ENCODE measurements around the gene AGMO. TPM values are rescaled to one million over a fixed set of nuclear protein-coding genes. Genes with fewer than 3 reads are reported as not detected.

The AGMO gene
- polyA plus RNA-seq, 1 donor (not counting 4 experiments of a cell fraction or from before 2014, with no cell fraction given), result not detected

DNA sequence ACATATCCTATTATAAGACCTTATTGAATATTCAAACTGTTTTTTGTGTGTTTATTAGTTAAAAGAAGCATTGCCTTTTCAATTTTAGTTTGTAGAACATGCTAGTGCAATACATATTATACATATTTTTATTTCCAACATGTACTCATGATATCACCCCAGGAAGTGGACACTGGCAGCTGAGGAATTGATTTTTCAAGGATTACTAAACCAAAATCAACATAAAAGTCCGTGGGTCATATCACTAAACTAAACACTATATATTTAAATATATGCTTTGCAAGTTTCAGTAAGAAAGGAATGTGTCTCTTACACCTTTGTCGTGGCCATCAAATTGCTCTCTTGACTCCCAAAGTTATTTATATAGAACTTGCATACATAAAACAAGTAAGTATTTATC lies 185.2 kb downstream of the AGMO start:
- no peak for TF ChIP-seq EZH2 (IDR thresholded peaks at IDR 0.05; ENCODE audit: low read length)
- TF ChIP-seq, protein P1, sequence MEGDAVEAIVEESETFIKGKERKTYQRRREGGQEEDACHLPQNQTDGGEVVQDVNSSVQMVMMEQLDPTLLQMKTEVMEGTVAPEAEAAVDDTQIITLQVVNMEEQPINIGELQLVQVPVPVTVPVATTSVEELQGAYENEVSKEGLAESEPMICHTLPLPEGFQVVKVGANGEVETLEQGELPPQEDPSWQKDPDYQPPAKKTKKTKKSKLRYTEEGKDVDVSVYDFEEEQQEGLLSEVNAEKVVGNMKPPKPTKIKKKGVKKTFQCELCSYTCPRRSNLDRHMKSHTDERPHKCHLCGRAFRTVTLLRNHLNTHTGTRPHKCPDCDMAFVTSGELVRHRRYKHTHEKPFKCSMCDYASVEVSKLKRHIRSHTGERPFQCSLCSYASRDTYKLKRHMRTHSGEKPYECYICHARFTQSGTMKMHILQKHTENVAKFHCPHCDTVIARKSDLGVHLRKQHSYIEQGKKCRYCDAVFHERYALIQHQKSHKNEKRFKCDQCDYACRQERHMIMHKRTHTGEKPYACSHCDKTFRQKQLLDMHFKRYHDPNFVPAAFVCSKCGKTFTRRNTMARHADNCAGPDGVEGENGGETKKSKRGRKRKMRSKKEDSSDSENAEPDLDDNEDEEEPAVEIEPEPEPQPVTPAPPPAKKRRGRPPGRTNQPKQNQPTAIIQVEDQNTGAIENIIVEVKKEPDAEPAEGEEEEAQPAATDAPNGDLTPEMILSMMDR (optimal IDR thresholded peaks at IDR 0.05 in 1 of 3, IDR thresholded peaks at IDR 0.05 in 1 of 3, conservative IDR thresholded peaks at IDR 0.05 in 1 of 3; ENCODE audit: extremely low read depth in 1 of 3, insufficient read depth in 2 of 3, low read length in 3 of 3), result no peak
- H2AFZ ChIP-seq (ENCODE audit: control insufficient read depth, low read length), result no peak overlapping the region
- dilution Hi-C loops (cut with MboI; ENCODE audit: extremely low pct_ligation_motif_present, low sequenced_read_pairs), result no loop called here
- H3K27ac ChIP-seq (ENCODE audit: control insufficient read depth, insufficient read depth, low read length), result no peak overlapping the region
- H3K4me3 ChIP-seq (ENCODE audit: control insufficient read depth in 2 of 3, extremely low read depth in 1 of 3, insufficient read depth in 2 of 3, low read depth in 1 of 3, low read length in 3 of 3), result no peak overlapping the region
- H3K4me1 ChIP-seq (ENCODE audit: control insufficient read depth, extremely low read depth, insufficient read depth, low read length), result no peaks in the 10 kb centered on the region
- H3K27me3 ChIP-seq (ENCODE audit: control insufficient read depth, extremely low read depth, insufficient read depth, low read length), result no peaks in the 10 kb centered on the region
- no peaks in the 10 kb centered on the region for H3K9me3 ChIP-seq (ENCODE audit: control insufficient read depth, low read depth, low read length)
- H3K36me3 ChIP-seq (ENCODE audit: control insufficient read depth in 2 of 2, extremely low read depth in 1 of 2, insufficient read depth in 2 of 2, low read length in 2 of 2), result no peaks in the 10 kb centered on the region
- H3K79me2 ChIP-seq (ENCODE audit: control insufficient read depth, insufficient read depth, low read length), result no peaks in the 10 kb centered on the region
- no peak overlapping the region for H3K9ac ChIP-seq (ENCODE audit: control insufficient read depth, extremely low read depth, insufficient read depth, low read length)
- DNase-seq (ENCODE audit: low read depth, low spot score) (no peak), FAIRE-seq (no peak)
- no peak overlapping the region for H3K4me2 ChIP-seq (ENCODE audit: control insufficient read depth, extremely low read depth, insufficient read depth, low read depth, low read length)
- H3K9me1 ChIP-seq (ENCODE audit: control insufficient read depth, extremely low read depth, insufficient read depth, low read length), result no peaks in the 10 kb centered on the region
- H4K20me1 ChIP-seq (ENCODE audit: control insufficient read depth, extremely low read depth, insufficient read depth, low read length), result no peaks in the 10 kb centered on the region

DNA sequence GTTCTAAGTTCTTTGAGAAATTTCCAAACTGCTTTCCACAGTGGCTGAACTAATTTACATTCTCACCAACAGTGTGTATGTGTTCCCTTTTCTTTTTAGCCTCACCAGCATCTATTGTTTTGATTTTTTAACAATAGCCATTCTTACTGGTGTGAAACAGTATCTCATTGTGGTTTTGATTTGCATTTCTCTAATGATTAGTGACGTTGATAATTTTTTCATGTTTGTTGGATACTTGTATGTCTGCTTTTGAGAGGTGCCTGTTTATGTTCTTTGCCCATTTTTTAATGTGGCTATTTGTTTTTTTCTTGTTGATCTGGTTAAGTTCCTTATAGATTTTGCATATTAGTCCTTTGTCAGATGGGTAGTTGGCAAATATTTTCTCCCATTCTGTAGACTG lies 191.4 kb downstream of the AGMO start:
- dilution Hi-C loops (cut with MboI; ENCODE audit: extremely low pct_ligation_motif_present, low sequenced_read_pairs), result no loop called here
- Histone ChIP-seq H3K79me2 (ENCODE audit: control insufficient read depth, insufficient read depth, low read length) (no peaks in the 10 kb centered on the region), H2AFZ (ENCODE audit: control insufficient read depth, low read length) (no peak overlapping the region), H3K9me1 (ENCODE audit: control insufficient read depth, extremely low read depth, insufficient read depth, low read length) (no peaks in the 10 kb centered on the region), H3K27ac (ENCODE audit: control insufficient read depth, insufficient read depth, low read length) (no peak overlapping the region), H3K36me3 (ENCODE audit: control insufficient read depth in 2 of 2, extremely low read depth in 1 of 2, insufficient read depth in 2 of 2, low read length in 2 of 2) (no peaks in the 10 kb centered on the region), H3K4me3 (ENCODE audit: control insufficient read depth in 2 of 3, extremely low read depth in 1 of 3, insufficient read depth in 2 of 3, low read depth in 1 of 3, low read length in 3 of 3) (no peak overlapping the region), H3K27me3 (ENCODE audit: control insufficient read depth, extremely low read depth, insufficient read depth, low read length) (no peaks in the 10 kb centered on the region), H3K4me2 (ENCODE audit: control insufficient read depth, extremely low read depth, insufficient read depth, low read depth, low read length) (no peak overlapping the region), H3K9me3 (ENCODE audit: control insufficient read depth, low read depth, low read length) (no peaks in the 10 kb centered on the region), H3K4me1 (ENCODE audit: control insufficient read depth, extremely low read depth, insufficient read depth, low read length) (no peaks in the 10 kb centered on the region), H3K9ac (ENCODE audit: control insufficient read depth, extremely low read depth, insufficient read depth, low read length) (no peak overlapping the region), H4K20me1 (ENCODE audit: control insufficient read depth, extremely low read depth, insufficient read depth, low read length) (no peaks in the 10 kb centered on the region)
- TF ChIP-seq, protein P1 (optimal IDR thresholded peaks at IDR 0.05 in 1 of 3, IDR thresholded peaks at IDR 0.05 in 1 of 3, conservative IDR thresholded peaks at IDR 0.05 in 1 of 3; ENCODE audit: extremely low read depth in 1 of 3, insufficient read depth in 2 of 3, low read length in 3 of 3), result no peak
- no peak for TF ChIP-seq EZH2 (IDR thresholded peaks at IDR 0.05; ENCODE audit: low read length)
- FAIRE-seq, result no peak
- no peak for DNase-seq (ENCODE audit: low read depth, low spot score)

Data from keratinocyte (primary cell).